Bronchial epithelial cell (primary cell): ENCODE measurements around the gene WDR59. TPM values are rescaled to one million over a fixed set of nuclear protein-coding genes. Genes with fewer than 3 reads are reported as not detected.
"Not testable (repeated sequence)": the region's sequence is repeated elsewhere in the genome, so short reads cannot be mapped to it uniquely, and the experiment has no call there.

Experiments
- DNase-seq: peaks from one replicate; pipeline ENCODE4 v3.0.0-alpha.2; 2010; ENCODE audit warnings: low read depth
- FAIRE-seq: peaks from 2 replicates; lab custom pipeline; 2011; peaks lifted over from hg19 to GRCh38; lab: Jason Lieb, UNC
- H3K27me3 ChIP-seq: 2 replicates; pipeline ENCODE4 v1.5.1; 2011; ENCODE audit warnings: low read length; ENCODE audit not compliant: control insufficient read depth, insufficient read depth
- H3K36me3 ChIP-seq: 2 replicates; pipeline ENCODE4 v1.5.1; 2011; ENCODE audit warnings: low read length; ENCODE audit not compliant: control insufficient read depth, insufficient read depth
- H3K4me3 ChIP-seq: 2 replicates; pipeline ENCODE4 v1.5.1; 2011; ENCODE audit warnings: mild to moderate bottlenecking, low read depth, low read length, control low read depth
- total RNA-seq: library from RNA; depleted of rRNA; stranded (reverse); fragments of >200 nt; gene quantifications from 2 replicates; pipeline ENCODE4 v1.2.1, GENCODE V29; 2014
- TF ChIP-seq, protein P1 (sequence below): IDR thresholded peaks from 2 replicates; pipeline ENCODE4 v1.5.1; 2011; ENCODE audit warnings: mild to moderate bottlenecking, moderate library complexity, low read length, control low read depth, inconsistent platforms; ENCODE audit not compliant: insufficient read depth, severe bottlenecking

WDR59 gene
- total RNA-seq, 1 donor from 2014 or later: 7.6 TPM

DNA sequence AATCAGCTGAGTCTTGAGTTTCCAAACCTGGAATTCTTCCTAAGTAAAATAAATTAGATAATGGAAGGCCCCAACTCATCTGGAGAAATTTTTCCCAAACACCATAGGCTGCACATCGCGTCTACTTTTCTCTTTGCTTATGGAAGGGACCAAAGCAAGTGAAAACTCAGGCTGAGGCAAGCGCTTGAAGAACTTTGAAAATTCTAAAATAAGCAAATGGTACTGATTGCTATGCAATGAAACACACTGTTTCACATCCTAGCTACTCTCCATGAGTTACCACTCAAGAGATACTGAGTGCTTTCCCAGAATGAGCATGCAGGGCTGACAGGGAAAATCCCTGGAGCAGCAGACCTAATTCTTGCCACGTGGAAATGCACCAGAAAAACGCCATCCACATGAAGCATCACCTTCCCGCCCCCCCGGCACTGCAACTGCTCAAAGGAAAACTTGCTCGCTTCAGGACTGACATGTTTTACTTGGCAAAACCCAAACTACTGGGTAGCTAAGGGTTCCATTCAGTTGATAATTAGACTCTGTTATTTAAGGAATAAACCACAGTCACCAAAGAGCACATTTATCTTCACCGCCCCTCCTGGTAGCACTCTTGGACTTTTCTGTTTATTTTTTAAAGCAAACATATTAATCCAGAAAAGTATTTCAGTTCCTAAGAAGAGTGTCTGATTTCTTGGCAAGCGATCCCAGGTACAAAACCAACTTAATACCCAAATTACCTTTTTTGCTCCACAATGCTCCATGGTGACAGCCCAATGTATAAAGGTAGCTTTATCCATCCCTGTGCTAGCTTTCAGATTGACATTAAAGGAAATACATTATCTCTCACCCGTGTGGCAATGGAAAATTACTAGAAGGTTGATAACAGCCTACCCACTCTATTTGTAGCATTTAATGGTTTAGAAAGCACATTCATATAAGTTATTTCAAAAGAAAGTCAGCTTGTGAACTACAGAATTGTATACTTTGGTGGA, 62.5 kb downstream of the WDR59 start:
- peaks cover 8% of the 10 kb centered on the region for H3K36me3 ChIP-seq
- TF ChIP-seq, protein P1, sequence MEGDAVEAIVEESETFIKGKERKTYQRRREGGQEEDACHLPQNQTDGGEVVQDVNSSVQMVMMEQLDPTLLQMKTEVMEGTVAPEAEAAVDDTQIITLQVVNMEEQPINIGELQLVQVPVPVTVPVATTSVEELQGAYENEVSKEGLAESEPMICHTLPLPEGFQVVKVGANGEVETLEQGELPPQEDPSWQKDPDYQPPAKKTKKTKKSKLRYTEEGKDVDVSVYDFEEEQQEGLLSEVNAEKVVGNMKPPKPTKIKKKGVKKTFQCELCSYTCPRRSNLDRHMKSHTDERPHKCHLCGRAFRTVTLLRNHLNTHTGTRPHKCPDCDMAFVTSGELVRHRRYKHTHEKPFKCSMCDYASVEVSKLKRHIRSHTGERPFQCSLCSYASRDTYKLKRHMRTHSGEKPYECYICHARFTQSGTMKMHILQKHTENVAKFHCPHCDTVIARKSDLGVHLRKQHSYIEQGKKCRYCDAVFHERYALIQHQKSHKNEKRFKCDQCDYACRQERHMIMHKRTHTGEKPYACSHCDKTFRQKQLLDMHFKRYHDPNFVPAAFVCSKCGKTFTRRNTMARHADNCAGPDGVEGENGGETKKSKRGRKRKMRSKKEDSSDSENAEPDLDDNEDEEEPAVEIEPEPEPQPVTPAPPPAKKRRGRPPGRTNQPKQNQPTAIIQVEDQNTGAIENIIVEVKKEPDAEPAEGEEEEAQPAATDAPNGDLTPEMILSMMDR: no peak
- FAIRE-seq (no peak), DNase-seq (no peak)
- no peaks in the 10 kb centered on the region for H3K27me3 ChIP-seq
- H3K4me3 ChIP-seq: no peak overlapping the region

DNA sequence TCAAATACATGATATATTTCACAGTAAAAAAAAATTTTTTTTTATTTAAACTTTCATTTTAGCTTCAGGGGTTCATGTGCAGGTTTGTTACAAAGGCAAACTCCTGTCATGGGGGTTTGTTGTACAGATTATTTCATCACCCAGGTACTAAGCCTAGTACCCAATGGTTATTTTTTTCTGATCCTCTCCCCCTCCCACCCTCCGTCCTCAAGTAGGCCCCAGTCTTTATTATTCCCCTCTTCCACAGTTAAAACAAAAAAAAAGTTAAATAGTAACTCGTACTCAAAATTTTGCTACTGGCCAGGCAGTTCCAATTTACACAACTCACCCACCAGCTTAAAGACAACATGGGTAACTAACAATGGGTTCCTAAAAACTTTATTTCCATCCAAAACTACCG, 63.9 kb downstream of the WDR59 start:
- no peaks in the 10 kb centered on the region for H3K27me3 ChIP-seq
- H3K4me3 ChIP-seq: no peak overlapping the region
- TF ChIP-seq, protein P1: no peak
- DNase-seq (no peak), FAIRE-seq (no peak)
- H3K36me3 ChIP-seq: peaks cover 8% of the 10 kb centered on the region

DNA sequence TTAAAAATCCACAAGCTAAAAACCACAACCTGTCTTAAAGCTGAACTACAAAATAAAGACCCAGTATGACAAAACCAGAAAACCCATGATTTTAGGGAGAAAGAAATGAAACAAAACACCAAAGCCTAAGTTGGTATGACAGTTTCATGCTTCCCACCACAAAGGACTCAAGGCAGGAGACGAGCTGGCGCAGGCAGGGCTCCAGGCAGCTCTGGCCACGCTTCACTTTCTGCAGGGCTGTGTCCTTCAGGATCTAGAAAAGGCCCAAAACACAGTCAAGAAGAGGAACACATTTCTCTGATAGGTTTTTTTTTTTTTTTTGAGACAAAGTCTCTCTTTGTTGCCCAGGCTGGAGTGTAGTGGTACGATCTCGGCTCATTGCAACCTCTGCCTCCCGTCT, 75.3 kb downstream of the WDR59 start:
- FAIRE-seq (no peak), DNase-seq (peak; percentile 36)
- TF ChIP-seq, protein P1: no peak
- Histone ChIP-seq H3K27me3 (no peaks in the 10 kb centered on the region), H3K4me3 (no peak overlapping the region), H3K36me3 (peaks cover 6% of the 10 kb centered on the region)

DNA sequence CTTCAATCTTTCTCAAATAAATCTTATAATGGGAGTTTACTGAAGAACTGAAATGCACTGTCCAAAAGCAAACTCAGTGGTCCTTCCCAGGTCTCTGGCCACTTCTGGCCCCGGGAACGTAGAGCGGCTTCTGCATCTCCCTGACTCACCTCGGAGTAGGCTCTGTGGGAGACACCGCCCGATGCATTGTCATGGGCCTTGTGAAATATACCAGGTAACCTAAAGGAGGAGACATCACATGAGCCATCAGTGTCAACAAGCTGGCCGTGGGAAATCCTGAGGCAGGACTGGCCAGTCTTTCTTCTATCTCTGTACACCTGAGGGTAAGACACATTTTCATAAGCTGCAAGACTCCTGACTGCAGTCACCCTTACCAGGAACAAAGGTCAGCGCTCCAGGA, 76.2 kb downstream of the WDR59 start:
- H3K4me3 ChIP-seq, H3K36me3 ChIP-seq, H3K27me3 ChIP-seq: not testable (repeated sequence)
- FAIRE-seq (peak; percentile 95), DNase-seq (peak; percentile 35)

DNA sequence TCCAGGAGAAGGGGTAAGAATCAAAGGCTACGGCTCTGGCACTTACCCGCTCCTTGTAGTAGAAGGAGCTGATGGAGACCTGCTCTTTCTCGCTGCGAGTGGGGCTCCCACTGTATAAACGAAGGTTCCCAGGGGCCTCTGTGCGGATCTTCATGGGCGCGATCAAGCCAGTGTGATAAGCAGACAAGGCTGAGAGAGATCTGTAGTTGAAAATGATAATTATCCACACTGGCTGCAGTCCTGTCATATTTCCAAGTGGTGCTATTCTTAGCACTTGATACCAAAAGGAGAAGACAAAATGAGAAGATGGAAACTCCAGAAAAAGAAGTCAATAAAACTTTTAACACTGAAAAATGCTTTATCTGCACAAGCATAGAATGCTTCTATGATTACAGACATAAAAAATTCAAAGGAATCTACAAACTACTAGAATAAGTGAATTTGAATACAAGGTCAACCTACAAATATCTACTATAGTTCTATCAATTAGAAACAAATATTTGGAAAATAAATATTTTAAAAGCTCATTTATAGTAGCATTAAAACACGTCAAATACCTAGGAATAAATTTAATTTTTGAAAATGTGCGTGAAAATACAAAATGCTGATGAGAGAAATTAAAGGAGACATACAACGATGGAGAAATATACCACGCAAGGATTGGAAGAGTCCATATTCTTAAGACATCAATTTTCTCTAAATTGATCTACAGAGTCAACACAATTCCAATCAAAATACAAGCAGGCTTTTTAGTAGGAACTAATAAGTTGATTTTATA, 80.8 kb downstream of the WDR59 start:
- TF ChIP-seq, protein P1: no peak
- no peak overlapping the region for H3K4me3 ChIP-seq
- no peaks in the 10 kb centered on the region for H3K27me3 ChIP-seq
- no peak for DNase-seq
- no peaks in the 10 kb centered on the region for H3K36me3 ChIP-seq
- FAIRE-seq: no peak

DNA sequence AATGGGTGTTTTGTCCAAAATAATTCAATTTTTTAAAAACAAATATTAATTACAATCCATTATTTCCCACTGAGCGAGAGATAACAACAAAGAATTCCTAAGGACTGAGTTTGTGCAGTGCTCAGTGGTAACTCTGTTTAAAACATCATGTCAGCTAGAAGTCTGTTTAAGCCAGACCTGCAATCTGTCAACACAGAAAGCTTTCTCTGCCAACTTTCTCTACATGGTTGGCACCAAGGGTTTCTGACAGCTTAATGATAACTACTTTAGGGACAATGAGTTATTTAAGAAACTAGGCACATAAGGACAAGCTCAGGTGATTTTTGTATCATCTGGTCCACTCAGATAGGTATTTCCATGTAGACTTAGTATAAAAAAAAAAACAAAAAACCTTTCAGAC, 81.8 kb downstream of the WDR59 start:
- DNase-seq (no peak), FAIRE-seq (no peak)
- H3K36me3 ChIP-seq: no peaks in the 10 kb centered on the region
- H3K27me3 ChIP-seq: no peaks in the 10 kb centered on the region
- H3K4me3 ChIP-seq: no peak overlapping the region
- TF ChIP-seq, protein P1: no peak
